ENCODE data around the gene TLL1. TPM values are rescaled to one million over a fixed set of nuclear protein-coding genes. Genes with fewer than 3 reads are reported as not detected.

TLL1 gene
- not detected in 2 replicates for total RNA-seq (2014; rRNA removed; shearing (Covaris generic))

DNA sequence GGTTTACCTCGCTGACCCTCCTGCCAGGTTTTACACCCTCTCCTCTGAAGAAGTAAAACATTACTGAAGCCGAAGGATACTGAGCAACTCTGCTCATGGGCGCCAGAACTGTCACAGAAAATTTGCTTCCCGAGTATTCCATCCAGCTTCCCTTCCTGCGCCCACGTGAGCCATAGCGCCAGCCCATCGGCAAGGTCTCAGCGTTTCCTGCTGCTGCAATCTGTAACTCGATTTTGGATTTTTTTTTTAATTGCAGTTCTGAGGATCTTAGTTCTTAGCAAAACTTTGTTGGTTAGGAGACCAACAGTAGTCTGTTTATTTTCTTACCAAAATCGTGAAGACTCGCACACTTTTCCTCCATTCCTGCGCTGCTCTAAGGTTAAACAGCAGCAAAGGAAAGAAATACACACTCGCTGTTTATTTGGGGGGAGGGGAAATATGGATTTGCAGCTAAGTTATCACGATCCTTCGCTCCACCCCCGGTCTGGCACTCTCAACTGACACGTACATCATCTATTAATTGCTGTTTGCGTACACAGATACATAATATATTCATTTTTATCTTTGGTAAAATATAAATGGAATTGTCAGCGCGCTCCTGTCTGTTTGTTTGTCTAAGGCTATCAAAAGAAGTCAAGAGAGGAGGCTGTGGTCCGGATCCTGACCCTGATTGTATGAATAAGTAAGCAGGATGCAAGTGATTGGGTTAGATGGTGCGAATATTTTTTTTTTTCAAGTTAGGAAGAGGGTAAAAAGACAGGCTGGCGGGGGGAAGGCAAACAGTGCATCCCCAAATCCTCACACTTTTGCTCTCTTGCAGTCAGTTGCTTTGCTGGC, at the start of gene TLL1:
TLL1 (plus strand) TSS at position 777 of the 837 bp plus-strand sequence. CDS start 668 bp downstream, outside the sequence.
- DNase-seq (ENCODE audit: low read depth), result peak; percentile 35

DNA sequence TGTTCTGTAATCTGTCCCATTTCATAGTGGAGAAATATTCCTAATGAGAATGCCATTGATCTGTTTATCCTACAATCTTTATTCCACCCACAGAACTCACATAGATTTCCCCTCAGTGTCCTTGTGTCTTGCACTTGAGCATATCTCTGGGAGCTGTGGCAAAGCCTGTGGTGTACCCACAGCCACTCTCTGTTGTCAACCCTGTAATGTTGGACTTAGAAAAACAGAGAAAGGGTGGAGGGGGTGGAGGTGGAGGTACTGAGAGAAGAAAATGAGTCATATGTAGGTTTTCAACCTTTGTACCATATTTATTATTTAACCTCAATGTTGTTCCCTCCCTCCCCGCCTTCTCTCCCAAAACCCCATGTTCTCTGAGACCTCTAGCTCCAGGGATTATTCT, 46.9 kb upstream of the TLL1 start:
- no peak for DNase-seq (ENCODE audit: low read depth)

GRCh38 chr4:165827018-165827417, 46.0 kb upstream of the TLL1 start:
- DNase-seq (ENCODE audit: low read depth), result no peak

GRCh38 chr4:165828928-165829327, 44.1 kb upstream of the TLL1 start:
- no peak for DNase-seq (ENCODE audit: low read depth)

- no peak for DNase-seq (ENCODE audit: low read depth)
Observed at GRCh38 chr4:165834116-165834515, 38.9 kb upstream of the TLL1 start.

GRCh38 chr4:165838575-165838974, 34.5 kb upstream of the TLL1 start:
- DNase-seq (ENCODE audit: low read depth), result no peak

- no peak for DNase-seq (ENCODE audit: low read depth)
Observed at GRCh38 chr4:165839615-165840333, 33.3 kb upstream of the TLL1 start.

GRCh38 chr4:165842684-165843083, 30.4 kb upstream of the TLL1 start:
- no peak for DNase-seq (ENCODE audit: low read depth)

- DNase-seq (ENCODE audit: low read depth), result no peak
Observed at GRCh38 chr4:165844161-165844560, 28.9 kb upstream of the TLL1 start.

GRCh38 chr4:165851256-165851655, 21.8 kb upstream of the TLL1 start:
- no peak for DNase-seq (ENCODE audit: low read depth)

- DNase-seq (ENCODE audit: low read depth), result no peak
Observed at GRCh38 chr4:165855191-165855590, 17.8 kb upstream of the TLL1 start.

- no peak for DNase-seq (ENCODE audit: low read depth)
Observed at GRCh38 chr4:165861363-165861762, 11.7 kb upstream of the TLL1 start.

GRCh38 chr4:165864271-165864670, 8.8 kb upstream of the TLL1 start:
- no peak for DNase-seq (ENCODE audit: low read depth)

- DNase-seq (ENCODE audit: low read depth), result no peak
Observed at GRCh38 chr4:165866019-165866650, 6.9 kb upstream of the TLL1 start.

- no peak for DNase-seq (ENCODE audit: low read depth)
Observed at GRCh38 chr4:165867961-165868360, 5.1 kb upstream of the TLL1 start.

DNA sequence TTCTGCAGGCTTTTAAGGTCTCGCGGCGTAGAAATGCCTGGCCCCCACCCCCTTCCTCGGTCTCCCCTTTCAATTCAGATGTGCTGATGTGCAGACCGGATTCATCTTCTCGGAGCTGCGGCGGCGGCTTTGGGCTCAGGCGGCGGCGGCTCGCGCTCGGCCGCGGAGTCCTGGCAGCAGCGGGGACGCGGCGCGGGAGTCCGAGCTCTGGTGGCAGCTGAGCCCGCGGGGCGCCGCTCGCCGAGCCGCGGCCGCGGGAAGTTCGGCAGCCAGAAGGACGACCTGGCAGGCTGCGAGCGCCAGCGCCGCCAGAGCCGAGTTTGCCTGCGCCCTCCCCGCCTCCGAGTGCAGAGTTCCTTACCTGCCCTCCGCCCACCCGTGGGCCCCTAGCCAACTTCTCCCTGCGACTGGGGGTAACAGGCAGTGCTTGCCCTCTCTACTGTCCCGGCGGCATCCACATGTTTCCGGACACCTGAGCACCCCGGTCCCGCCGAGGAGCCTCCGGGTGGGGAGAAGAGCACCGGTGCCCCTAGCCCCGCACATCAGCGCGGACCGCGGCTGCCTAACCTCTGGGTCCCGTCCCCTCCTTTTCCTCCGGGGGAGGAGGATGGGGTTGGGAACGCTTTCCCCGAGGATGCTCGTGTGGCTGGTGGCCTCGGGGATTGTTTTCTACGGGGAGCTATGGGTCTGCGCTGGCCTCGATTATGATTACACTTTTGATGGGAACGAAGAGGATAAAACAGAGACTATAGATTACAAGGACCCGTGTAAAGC, 448 bp downstream of the TLL1 start:
- DNase-seq (ENCODE audit: low read depth), result peak; percentile 29

DNA sequence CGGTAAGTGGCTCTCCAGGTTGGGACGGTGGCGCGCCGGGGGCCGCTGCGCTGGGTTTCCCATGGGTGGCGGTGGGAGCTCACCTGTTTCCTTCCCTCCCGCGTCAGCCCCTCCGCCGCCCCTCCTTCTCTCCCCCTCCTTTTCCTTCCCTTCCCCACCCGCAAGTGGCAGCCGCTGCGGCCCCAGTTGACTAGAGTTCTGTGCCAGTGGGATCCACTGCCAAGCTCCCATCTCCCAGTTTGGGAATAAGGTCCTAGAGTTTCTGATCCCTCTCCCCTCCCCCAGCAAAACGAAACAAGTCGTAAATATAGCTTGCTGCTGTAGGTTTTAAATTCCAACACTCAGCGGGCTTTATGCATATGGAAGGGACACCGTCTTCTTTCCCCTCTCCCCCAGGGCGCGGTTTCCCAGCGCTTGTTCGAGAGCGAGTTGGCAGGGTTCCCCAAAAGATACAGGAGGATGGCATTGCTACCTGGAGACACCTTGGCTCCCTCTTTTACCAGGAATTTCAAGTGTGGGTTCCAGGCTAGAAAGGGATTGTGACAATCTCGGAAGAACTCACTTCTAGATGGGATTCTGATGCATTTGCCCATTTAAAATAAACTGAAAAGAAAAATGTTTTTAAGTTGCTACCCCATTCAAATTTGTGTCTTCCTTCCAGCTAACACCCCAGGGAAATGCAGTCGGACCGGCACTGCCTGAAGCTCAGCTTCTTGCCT, 1.2 kb downstream of the TLL1 start:
- peak; percentile 3 for DNase-seq (ENCODE audit: low read depth)

DNA sequence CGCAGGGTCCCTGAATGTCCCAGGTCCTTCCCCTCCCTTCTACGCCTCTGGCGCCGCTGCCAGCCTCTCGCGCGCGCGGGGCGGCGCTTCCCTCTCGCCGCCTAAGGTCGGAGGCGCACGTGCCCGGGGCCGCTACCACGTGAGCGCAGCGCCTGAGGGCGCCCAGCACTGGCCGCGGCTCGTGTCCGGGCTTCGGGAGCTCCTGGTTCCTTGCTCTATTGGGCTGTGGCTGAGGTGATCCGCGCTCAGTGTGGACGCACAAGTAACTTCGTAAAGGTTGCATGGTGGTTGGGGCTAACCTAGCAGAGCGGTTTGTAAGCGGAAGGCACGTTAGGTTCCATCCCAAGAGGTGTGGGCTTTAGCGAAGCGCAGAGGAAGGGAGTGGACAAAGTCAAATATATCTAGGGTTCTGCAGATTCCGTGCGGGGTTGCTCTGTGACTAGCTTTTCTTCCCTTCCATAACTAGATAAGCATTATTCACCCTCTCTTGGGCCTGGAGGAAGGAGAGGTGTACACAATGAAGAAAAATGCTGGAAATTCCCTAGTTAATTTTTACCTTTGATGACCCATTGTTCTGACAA, 1.8 kb downstream of the TLL1 start:
- peak; percentile 26 for DNase-seq (ENCODE audit: low read depth)

DNA sequence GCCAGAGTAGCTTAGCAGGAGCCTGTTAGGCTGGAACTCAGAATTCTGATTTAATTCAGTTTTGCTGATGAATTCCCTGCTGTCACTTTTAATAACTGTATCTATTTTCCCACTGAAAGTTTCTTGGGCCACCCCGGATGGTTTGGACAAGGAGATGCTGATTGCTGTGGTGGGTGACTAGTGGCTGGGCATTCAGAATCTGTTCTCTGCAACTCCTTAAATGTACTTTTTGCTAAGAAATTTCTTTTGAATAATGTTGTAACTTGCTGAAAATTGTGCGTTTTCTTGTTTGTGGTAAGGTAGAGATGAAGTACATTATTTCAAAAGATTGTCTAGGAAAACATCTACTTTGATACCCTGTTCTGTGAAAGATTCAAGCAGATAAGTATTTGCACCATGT, 2.4 kb downstream of the TLL1 start:
- DNase-seq (ENCODE audit: low read depth), result no peak

- no peak for DNase-seq (ENCODE audit: low read depth)
Observed at GRCh38 chr4:165877286-165877685, 4.2 kb downstream of the TLL1 start.

DNA sequence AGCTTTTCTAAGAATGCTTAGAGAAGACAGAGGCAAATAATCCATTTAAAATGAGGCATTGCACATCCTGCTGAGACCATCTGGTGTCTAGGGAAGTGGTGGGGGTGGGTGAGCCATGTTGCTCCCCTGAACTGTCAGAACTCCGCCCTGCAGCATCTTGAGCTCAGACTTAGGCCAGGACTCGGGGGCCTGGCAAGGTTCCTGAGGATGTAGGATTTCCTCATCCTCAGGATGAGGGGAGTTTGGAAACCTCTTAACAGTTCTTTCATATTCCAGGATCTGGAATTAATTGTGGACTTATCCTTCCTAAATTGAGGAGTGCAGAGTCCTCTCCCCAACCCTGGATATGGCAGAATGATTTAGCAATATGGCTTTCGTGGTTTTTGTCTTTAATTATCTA, 6.6 kb downstream of the TLL1 start:
- no peak for DNase-seq (ENCODE audit: low read depth)
